ENCODE data around the gene SSR1. TPM values are rescaled to one million over a fixed set of nuclear protein-coding genes. Genes with fewer than 3 reads are reported as not detected.
"Not testable (repeated sequence)": the region's sequence is repeated elsewhere in the genome, so short reads cannot be mapped to it uniquely, and the experiment has no call there.

The SSR1 gene
- total and polyA plus RNA-seq, 2 donors: 38.9 to 56.9 TPM

GRCh38 chr6:7341271-7341670, 28.3 kb upstream of the SSR1 start:
- Histone ChIP-seq H3K9me3 (ENCODE audit: control insufficient read depth in 2 of 2, insufficient read depth in 1 of 2, low read length in 1 of 2) (peaks cover 0 to 14% of the 10 kb centered on the region in 2 donors), H3K4me3 (ENCODE audit: low read length in 2 of 2) (no peak overlapping the region), H3K4me1 (ENCODE audit: control insufficient read depth in 2 of 2, insufficient read depth in 2 of 2, low read length in 2 of 2) (peaks cover 8 to 19% of the 10 kb centered on the region in 2 donors), H3K27me3 (ENCODE audit: control insufficient read depth in 2 of 2, insufficient read depth in 1 of 2, low read length in 1 of 2) (peaks cover 0 to 3% of the 10 kb centered on the region in 2 donors), H3K36me3 (ENCODE audit: control insufficient read depth in 2 of 2, insufficient read depth in 2 of 2, low read length in 1 of 2) (no peaks in the 10 kb centered on the region), H3K27ac (ENCODE audit: low read depth in 1 of 2, low read length in 1 of 2) (no peak overlapping the region)
- 98% methylated on average over 3 of the region's 3 CpGs for WGBS
- DNase-seq (ENCODE audit: low read depth in 6 of 9, low spot score in 9 of 9): no peak

DNA sequence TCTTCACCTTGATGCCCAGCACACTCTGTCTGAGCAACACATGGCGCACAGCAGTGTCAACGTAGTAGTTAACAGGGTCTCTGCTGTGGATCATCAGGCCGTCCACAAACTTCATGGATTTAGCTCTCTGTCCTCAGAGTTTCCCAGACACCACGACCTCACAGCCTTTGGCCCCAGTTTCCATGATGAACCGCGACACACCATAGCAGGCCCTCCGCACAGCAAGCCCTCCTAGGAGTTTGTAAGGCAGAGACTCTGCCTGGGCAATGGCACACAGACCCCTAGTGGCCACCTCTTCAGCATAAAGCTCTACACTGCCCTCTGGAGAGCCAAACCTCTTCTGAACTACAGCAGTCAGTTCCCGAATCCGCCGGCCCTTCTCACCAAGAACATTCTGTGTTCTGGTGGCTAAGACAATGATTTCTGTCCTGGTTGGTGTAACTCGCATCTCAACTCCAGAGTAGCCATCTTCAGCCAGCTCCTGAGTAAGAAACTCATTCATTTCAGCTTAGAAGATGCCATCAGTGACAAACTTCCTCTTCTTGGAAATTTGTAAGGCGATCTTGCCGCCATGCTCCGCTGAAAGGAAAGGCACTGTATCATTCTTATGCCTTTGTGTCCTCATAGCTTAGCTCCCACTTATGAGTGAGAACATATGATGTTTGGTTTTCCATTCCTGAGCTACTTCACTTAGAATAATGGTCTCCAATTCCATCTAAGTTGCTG, 26.2 kb upstream of the SSR1 start:
- DNase-seq (ENCODE audit: low read depth in 6 of 9, low spot score in 9 of 9); H3K4me1 ChIP-seq (ENCODE audit: control insufficient read depth in 2 of 2, insufficient read depth in 2 of 2, low read length in 2 of 2); H3K9me3 ChIP-seq (ENCODE audit: control insufficient read depth in 2 of 2, insufficient read depth in 1 of 2, low read length in 1 of 2); H3K27ac ChIP-seq (ENCODE audit: low read depth in 1 of 2, low read length in 1 of 2); H3K36me3 ChIP-seq (ENCODE audit: control insufficient read depth in 2 of 2, insufficient read depth in 2 of 2, low read length in 1 of 2); H3K4me3 ChIP-seq (ENCODE audit: low read length in 2 of 2); H3K27me3 ChIP-seq (ENCODE audit: control insufficient read depth in 2 of 2, insufficient read depth in 1 of 2, low read length in 1 of 2): not testable (repeated sequence)
- 92% methylated on average over 14 of the region's 14 CpGs for WGBS

DNA sequence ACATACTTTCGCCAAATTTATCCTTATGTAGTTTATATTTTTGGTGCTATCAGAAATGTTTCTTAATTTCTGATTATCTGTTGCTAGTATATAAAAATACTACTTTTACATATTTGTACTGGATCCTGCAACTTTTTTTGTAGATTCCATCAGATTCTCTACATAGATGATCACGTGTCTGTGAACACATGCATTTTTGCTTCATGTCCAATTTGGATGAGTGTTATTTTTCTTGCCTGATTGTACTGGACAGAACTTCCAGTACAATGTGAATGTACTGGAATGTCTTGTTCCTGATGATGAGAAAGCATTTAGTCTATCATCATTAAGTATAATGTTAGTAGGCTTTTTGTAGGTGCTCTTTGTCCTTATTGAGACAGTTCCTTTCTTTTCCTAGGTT, 25.0 kb upstream of the SSR1 start:
- DNase-seq (ENCODE audit: low read depth in 6 of 9, low spot score in 9 of 9): no peak
- peaks cover 0 to 3% of the 10 kb centered on the region in 2 donors for H3K27me3 ChIP-seq (ENCODE audit: control insufficient read depth in 2 of 2, insufficient read depth in 1 of 2, low read length in 1 of 2)
- H3K9me3 ChIP-seq (ENCODE audit: control insufficient read depth in 2 of 2, insufficient read depth in 1 of 2, low read length in 1 of 2): no peaks in the 10 kb centered on the region
- H3K36me3 ChIP-seq (ENCODE audit: control insufficient read depth in 2 of 2, insufficient read depth in 2 of 2, low read length in 1 of 2): no peaks in the 10 kb centered on the region
- no peak overlapping the region for H3K4me3 ChIP-seq (ENCODE audit: low read length in 2 of 2)
- H3K4me1 ChIP-seq (ENCODE audit: control insufficient read depth in 2 of 2, insufficient read depth in 2 of 2, low read length in 2 of 2): peaks cover 0 to 2% of the 10 kb centered on the region in 2 donors
- 98% methylated on average over 2 of the region's 2 CpGs for WGBS
- H3K27ac ChIP-seq (ENCODE audit: low read depth in 1 of 2, low read length in 1 of 2): no peak overlapping the region

DNA sequence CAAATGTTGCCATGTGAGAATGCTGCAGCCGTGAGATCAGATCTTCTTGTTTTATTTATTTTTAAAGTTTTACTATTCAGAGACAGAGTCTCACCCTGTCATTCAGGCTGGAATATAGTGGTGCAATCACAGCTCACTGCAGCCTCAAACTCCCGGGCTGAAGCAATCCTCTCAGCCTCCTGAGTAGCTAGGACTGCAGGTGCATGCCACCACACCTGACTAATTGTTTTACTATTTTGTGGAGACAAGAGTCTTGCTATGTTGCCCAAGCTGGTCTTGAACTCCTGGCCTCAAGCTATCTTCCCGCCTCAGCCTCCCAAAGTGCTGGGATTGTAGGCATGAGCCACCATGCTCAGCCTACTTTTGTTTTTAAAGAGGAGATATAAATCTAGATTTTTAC, 22.5 kb upstream of the SSR1 start:
- WGBS: 98% methylated on average over 3 of the region's 3 CpGs
- no peak for DNase-seq (ENCODE audit: low read depth in 6 of 9, low spot score in 9 of 9)
- no peaks in the 10 kb centered on the region for H3K9me3 ChIP-seq (ENCODE audit: control insufficient read depth in 2 of 2, insufficient read depth in 1 of 2, low read length in 1 of 2)
- no peak overlapping the region for H3K27ac ChIP-seq (ENCODE audit: low read depth in 1 of 2, low read length in 1 of 2)
- H3K36me3 ChIP-seq (ENCODE audit: control insufficient read depth in 2 of 2, insufficient read depth in 2 of 2, low read length in 1 of 2): no peaks in the 10 kb centered on the region
- no peak overlapping the region for H3K4me3 ChIP-seq (ENCODE audit: low read length in 2 of 2)
- H3K27me3 ChIP-seq (ENCODE audit: control insufficient read depth in 2 of 2, insufficient read depth in 1 of 2, low read length in 1 of 2): no peaks in the 10 kb centered on the region
- no peaks in the 10 kb centered on the region for H3K4me1 ChIP-seq (ENCODE audit: control insufficient read depth in 2 of 2, insufficient read depth in 2 of 2, low read length in 2 of 2)

- Histone ChIP-seq H3K27me3 (ENCODE audit: control insufficient read depth in 2 of 2, insufficient read depth in 1 of 2, low read length in 1 of 2) (no peaks in the 10 kb centered on the region), H3K27ac (ENCODE audit: low read depth in 1 of 2, low read length in 1 of 2) (no peak overlapping the region), H3K4me1 (ENCODE audit: control insufficient read depth in 2 of 2, insufficient read depth in 2 of 2, low read length in 2 of 2) (no peaks in the 10 kb centered on the region), H3K4me3 (ENCODE audit: low read length in 2 of 2) (no peak overlapping the region), H3K36me3 (ENCODE audit: control insufficient read depth in 2 of 2, insufficient read depth in 2 of 2, low read length in 1 of 2) (no peaks in the 10 kb centered on the region), H3K9me3 (ENCODE audit: control insufficient read depth in 2 of 2, insufficient read depth in 1 of 2, low read length in 1 of 2) (no peaks in the 10 kb centered on the region)
- no peak for DNase-seq (ENCODE audit: low read depth in 6 of 9, low spot score in 9 of 9)
- WGBS: 97% methylated on average over 3 of the region's 3 CpGs
Measured at GRCh38 chr6:7334685-7335084, 21.7 kb upstream of the SSR1 start.

DNA sequence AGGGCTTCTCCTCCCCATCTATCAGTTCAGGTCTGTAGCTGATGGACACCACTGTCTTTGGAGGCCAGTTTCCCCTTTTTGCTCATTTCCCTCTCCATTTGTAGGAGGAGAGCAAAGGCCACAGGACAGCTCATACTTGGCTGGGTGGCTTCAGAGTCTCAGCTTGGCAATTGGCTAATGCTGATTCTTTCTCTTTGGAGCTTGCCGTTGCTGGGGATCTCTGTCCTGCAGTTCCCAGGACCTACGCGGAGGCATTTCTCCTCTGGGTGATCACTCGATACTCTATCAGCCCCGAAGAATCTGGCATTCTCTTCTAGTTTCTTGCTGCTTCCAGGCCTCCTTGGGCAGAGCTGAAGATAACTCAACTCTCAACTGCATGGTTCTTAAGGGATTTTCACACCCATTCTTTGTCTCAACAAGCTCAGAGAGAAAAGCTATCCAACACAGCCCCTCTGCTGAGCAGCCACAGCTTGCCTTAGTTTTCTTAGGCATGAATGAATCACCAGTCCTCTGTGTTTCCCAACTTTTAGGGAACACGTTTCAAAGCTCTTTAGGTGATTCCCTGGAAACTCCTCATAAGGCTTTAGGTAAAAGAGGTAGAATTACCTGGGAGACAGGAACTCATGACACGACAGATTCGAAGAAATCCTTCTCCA, 19.2 kb upstream of the SSR1 start:
- no peak for DNase-seq (ENCODE audit: low read depth in 6 of 9, low spot score in 9 of 9)
- Histone ChIP-seq H3K4me1 (ENCODE audit: control insufficient read depth in 2 of 2, insufficient read depth in 2 of 2, low read length in 2 of 2) (no peaks in the 10 kb centered on the region), H3K36me3 (ENCODE audit: control insufficient read depth in 2 of 2, insufficient read depth in 2 of 2, low read length in 1 of 2) (no peaks in the 10 kb centered on the region), H3K27ac (ENCODE audit: low read depth in 1 of 2, low read length in 1 of 2) (no peak overlapping the region), H3K9me3 (ENCODE audit: control insufficient read depth in 2 of 2, insufficient read depth in 1 of 2, low read length in 1 of 2) (no peaks in the 10 kb centered on the region), H3K4me3 (ENCODE audit: low read length in 2 of 2) (no peak overlapping the region), H3K27me3 (ENCODE audit: control insufficient read depth in 2 of 2, insufficient read depth in 1 of 2, low read length in 1 of 2) (no peaks in the 10 kb centered on the region)
- 88% methylated on average over 8 of the region's 8 CpGs for WGBS

- 96% methylated on average over 7 of the region's 7 CpGs for WGBS
- no peak for DNase-seq (ENCODE audit: low read depth in 6 of 9, low spot score in 9 of 9)
Measured at GRCh38 chr6:7331452-7331851, 18.5 kb upstream of the SSR1 start.

GRCh38 chr6:7328243-7328642, 15.2 kb upstream of the SSR1 start:
- no peaks in the 10 kb centered on the region for H3K36me3 ChIP-seq (ENCODE audit: control insufficient read depth in 2 of 2, insufficient read depth in 2 of 2, low read length in 1 of 2)
- no peaks in the 10 kb centered on the region for H3K4me1 ChIP-seq (ENCODE audit: control insufficient read depth in 2 of 2, insufficient read depth in 2 of 2, low read length in 2 of 2)
- no peaks in the 10 kb centered on the region for H3K9me3 ChIP-seq (ENCODE audit: control insufficient read depth in 2 of 2, insufficient read depth in 1 of 2, low read length in 1 of 2)
- DNase-seq (ENCODE audit: low read depth in 6 of 9, low spot score in 9 of 9): no peak
- no peak overlapping the region for H3K4me3 ChIP-seq (ENCODE audit: low read length in 2 of 2)
- 69% methylated on average over 2 of the region's 2 CpGs for WGBS
- no peak overlapping the region for H3K27ac ChIP-seq (ENCODE audit: low read depth in 1 of 2, low read length in 1 of 2)
- no peaks in the 10 kb centered on the region for H3K27me3 ChIP-seq (ENCODE audit: control insufficient read depth in 2 of 2, insufficient read depth in 1 of 2, low read length in 1 of 2)

More at GRCh38 chr6:7331452-7331851, 18.5 kb upstream of the SSR1 start:
- Histone ChIP-seq H3K4me1 (ENCODE audit: control insufficient read depth in 2 of 2, insufficient read depth in 2 of 2, low read length in 2 of 2) (no peaks in the 10 kb centered on the region), H3K4me3 (ENCODE audit: low read length in 2 of 2) (no peak overlapping the region), H3K36me3 (ENCODE audit: control insufficient read depth in 2 of 2, insufficient read depth in 2 of 2, low read length in 1 of 2) (no peaks in the 10 kb centered on the region), H3K27me3 (ENCODE audit: control insufficient read depth in 2 of 2, insufficient read depth in 1 of 2, low read length in 1 of 2) (no peaks in the 10 kb centered on the region), H3K9me3 (ENCODE audit: control insufficient read depth in 2 of 2, insufficient read depth in 1 of 2, low read length in 1 of 2) (no peaks in the 10 kb centered on the region), H3K27ac (ENCODE audit: low read depth in 1 of 2, low read length in 1 of 2) (no peak overlapping the region)

DNA sequence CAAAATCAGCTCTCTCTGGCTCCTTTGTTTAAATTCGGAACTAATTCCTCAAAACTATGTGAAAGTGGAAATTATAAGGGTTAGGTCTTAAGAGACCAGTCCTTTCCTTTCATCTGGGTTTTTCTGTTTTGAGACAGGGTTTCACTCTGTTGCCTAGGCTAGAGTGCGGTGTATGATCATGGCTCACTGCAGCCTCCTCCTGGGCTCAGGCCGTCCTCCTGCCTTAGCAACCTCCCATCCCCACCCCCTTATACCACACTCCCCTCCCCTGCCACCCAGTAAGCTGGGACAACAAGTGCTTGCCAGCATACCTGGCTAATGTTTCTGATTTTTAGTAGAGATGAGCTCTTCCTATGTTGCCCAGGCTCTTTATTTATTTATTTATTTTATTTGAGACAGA, 12.8 kb upstream of the SSR1 start:
- Histone ChIP-seq H3K4me1 (ENCODE audit: control insufficient read depth in 2 of 2, insufficient read depth in 2 of 2, low read length in 2 of 2) (no peaks in the 10 kb centered on the region), H3K36me3 (ENCODE audit: control insufficient read depth in 2 of 2, insufficient read depth in 2 of 2, low read length in 1 of 2) (no peaks in the 10 kb centered on the region), H3K9me3 (ENCODE audit: control insufficient read depth in 2 of 2, insufficient read depth in 1 of 2, low read length in 1 of 2) (no peaks in the 10 kb centered on the region), H3K27me3 (ENCODE audit: control insufficient read depth in 2 of 2, insufficient read depth in 1 of 2, low read length in 1 of 2) (no peaks in the 10 kb centered on the region), H3K4me3 (ENCODE audit: low read length in 2 of 2) (no peak overlapping the region), H3K27ac (ENCODE audit: low read depth in 1 of 2, low read length in 1 of 2) (no peak overlapping the region)
- WGBS: 98% methylated on average over 3 of the region's 3 CpGs
- DNase-seq (ENCODE audit: low read depth in 6 of 9, low spot score in 9 of 9): no peak
